SK-N-SH (cell line): ENCODE data around the gene TPO. TPM values are rescaled to one million over a fixed set of nuclear protein-coding genes. Genes with fewer than 3 reads are reported as not detected.

Experiments used
- CTCF ChIA-PET: fragments of 300-600, 350-600 bp; formaldehyde crosslinking; extraction: SDS; loops from one replicate; lab custom pipeline; 2021; lab: Yijun Ruan, JAX
- POLR2A ChIA-PET: fragments of 350-600 bp; sonication (Branson Sonifier 250); formaldehyde crosslinking; extraction: SDS; loops from one replicate; lab custom pipeline; 2020; ENCODE audit warnings: antibody characterized with exemption, inconsistent platforms; lab: Yijun Ruan, JAX
- DNase-seq: peaks from one replicate; pipeline ENCODE4 v3.0.0; 2012
- H2AFZ ChIP-seq: fragments of 200-600 bp; sonication (generic); 2 replicates; pipeline ENCODE4 v1.8.1; 2016; ENCODE audit warnings: antibody characterized with exemption, mild to moderate bottlenecking, low read depth
- H3F3A ChIP-seq: fragments of 200-600 bp; sonication (generic); replicated peaks from 2 replicates; pipeline ENCODE3; 2016; ENCODE audit warnings: antibody characterized with exemption, mild to moderate bottlenecking; ENCODE audit not compliant: insufficient read depth
- H3K27ac ChIP-seq, 2 experiments: fragments of 200-500 bp in 1 of 2; fragments of 200-600 bp in 1 of 2; sonication (Bioruptor generic) in 1 of 2; sonication (generic), shearing (Covaris generic) in 1 of 2; 2 replicates each; pipeline versions ENCODE4 v1.5.1 to v1.6.1; 2014 to 2016; ENCODE audit warnings: low read depth in 2 of 2, inconsistent platforms in 1 of 2, low read length in 1 of 2, mild to moderate bottlenecking in 1 of 2, mixed read lengths in 1 of 2
- H3K27me3 ChIP-seq: fragments of 200-600 bp; sonication (generic), shearing (Covaris generic); 2 replicates; pipeline ENCODE4 v1.6.1; 2016; ENCODE audit warnings: mixed run types; ENCODE audit not compliant: insufficient read depth
- H3K36me3 ChIP-seq, 2 experiments: fragments of 200-500 bp in 1 of 2; fragments of 200-600 bp in 1 of 2; sonication (Bioruptor generic) in 1 of 2; sonication (generic) in 1 of 2; replicated peaks in 1 of 2; 2 replicates each; pipeline versions ENCODE3 to v1.5.1; 2014 to 2016; ENCODE audit warnings: low read length in 1 of 2, mild to moderate bottlenecking in 1 of 2; ENCODE audit not compliant: insufficient read depth in 2 of 2, control insufficient read depth in 1 of 2
- H3K4me1 ChIP-seq, 2 experiments: fragments of 200-500 bp in 1 of 2; fragments of 200-600 bp in 1 of 2; sonication (Bioruptor generic) in 1 of 2; sonication (generic), shearing (Covaris generic) in 1 of 2; 2 replicates each; pipeline versions ENCODE4 v1.5.1 to v1.6.1; 2014 to 2016; ENCODE audit warnings: low read depth in 1 of 2, low read length in 1 of 2, mixed run types in 1 of 2; ENCODE audit not compliant: insufficient read depth in 2 of 2, control insufficient read depth in 1 of 2
- H3K4me2 ChIP-seq: fragments of 200-600 bp; sonication (generic), shearing (Covaris generic); 2 replicates; pipeline ENCODE4 v1.6.1; 2017; ENCODE audit warnings: mixed run types
- H3K4me3 ChIP-seq, 2 experiments: fragments of 200-500 bp in 1 of 2; fragments of 200-600 bp in 1 of 2; sonication (Bioruptor generic) in 1 of 2; sonication (generic), shearing (Covaris generic) in 1 of 2; 2 replicates each; pipeline versions ENCODE4 v1.5.1 to v1.8.1; 2014 to 2016; ENCODE audit warnings: low read depth in 2 of 2, inconsistent platforms in 1 of 2, low read length in 1 of 2, mild to moderate bottlenecking in 1 of 2, mixed read lengths in 1 of 2, moderate library complexity in 1 of 2
- H3K79me2 ChIP-seq: fragments of 200-600 bp; sonication (generic); 2 replicates; pipeline ENCODE4 v1.8.1; 2017; ENCODE audit warnings: mild to moderate bottlenecking; ENCODE audit not compliant: insufficient read depth
- H3K9ac ChIP-seq: fragments of 200-600 bp; sonication (generic); 2 replicates; pipeline ENCODE4 v1.6.1; 2017; ENCODE audit warnings: mixed run types
- H3K9me2 ChIP-seq: fragments of 200-600 bp; sonication (generic); 2 replicates; pipeline ENCODE4 v1.6.1; 2017; ENCODE audit warnings: mixed run types
- H3K9me3 ChIP-seq: fragments of 200-600 bp; sonication (generic); 2 replicates; pipeline ENCODE4 v1.6.1; 2017; ENCODE audit warnings: mixed run types, mild to moderate bottlenecking, moderate library complexity
- H4K20me1 ChIP-seq: fragments of 200-600 bp; sonication (generic); 2 replicates; pipeline ENCODE4 v1.6.1; 2017; ENCODE audit warnings: mild to moderate bottlenecking, mixed run types; ENCODE audit not compliant: insufficient read depth
- CHD2 ChIP-seq: fragments of 150-350 bp; IDR thresholded peaks from 2 replicates; pipeline ENCODE4 v1.6.1; 2018; ENCODE audit warnings: low read length; ENCODE audit not compliant: partially characterized antibody
- CTCF ChIP-seq: fragments of 200-600 bp; sonication (generic); IDR thresholded peaks from 2 replicates; pipeline ENCODE4 v1.6.1; 2017; ENCODE audit warnings: antibody characterized with exemption, mild to moderate bottlenecking, moderate library complexity
- ELF1 ChIP-seq: IDR thresholded peaks from 2 replicates; pipeline ENCODE4 v1.4.0; 2012
- EP300 ChIP-seq, 2 experiments: IDR thresholded peaks; 2 replicates each; pipeline versions ENCODE4 v1.4.0 to v1.6.1; 2012; ENCODE audit warnings: borderline replicate concordance in 1 of 2, low read depth in 1 of 2, low read length in 1 of 2
- FOXM1 ChIP-seq: IDR thresholded peaks from 2 replicates; pipeline ENCODE4 v1.4.0; 2012; ENCODE audit warnings: low read depth, mild to moderate bottlenecking
- MXI1 ChIP-seq: IDR thresholded peaks from 2 replicates; pipeline ENCODE4 v1.6.1; 2012; ENCODE audit warnings: mild to moderate bottlenecking, low read depth, low read length, improper control_type of control experiment
- POLR2AphosphoS5 ChIP-seq: IDR thresholded peaks from 2 replicates; pipeline ENCODE4 v1.6.1; 2012; ENCODE audit warnings: low read depth, low read length
- RAD21 ChIP-seq: IDR thresholded peaks from 2 replicates; pipeline ENCODE4 v1.6.1; 2012; ENCODE audit warnings: mild to moderate bottlenecking, low read length
- REST ChIP-seq: IDR thresholded peaks from 2 replicates; pipeline ENCODE4 v1.6.1; 2012; ENCODE audit warnings: mild to moderate bottlenecking, low read depth, low read length, moderate library complexity
- SIN3A ChIP-seq: IDR thresholded peaks from 2 replicates; pipeline ENCODE4 v1.6.1; 2012; ENCODE audit warnings: low read depth, mild to moderate bottlenecking, low read length, moderate library complexity, borderline replicate concordance
- SMC3 ChIP-seq: IDR thresholded peaks from 2 replicates; pipeline ENCODE4 v1.6.1; 2012; ENCODE audit warnings: low read depth, low read length, improper control_type of control experiment
- TAF1 ChIP-seq: IDR thresholded peaks from 2 replicates; pipeline ENCODE4 v1.6.1; 2012; ENCODE audit warnings: low read depth, mild to moderate bottlenecking, low read length, moderate library complexity, borderline replicate concordance
- TCF12 ChIP-seq: IDR thresholded peaks from 2 replicates; pipeline ENCODE4 v1.4.0; 2012
- YY1 ChIP-seq: IDR thresholded peaks from 2 replicates; pipeline ENCODE4 v1.4.0; 2012; ENCODE audit warnings: low read depth, mild to moderate bottlenecking
- WGBS: methylation state at CpG from one replicate; pipeline ENCODE4 v1.1.6; 2017; ENCODE audit warnings: low lambda C conversion rate; 5-methylcytosine and 5-hydroxymethylcytosine counted together
- polyA plus RNA-seq, 3 experiments: library from polyadenylated mRNA; depleted of rRNA; stranded (reverse); fragments of >200 nt; gene quantifications; 2 replicates each; pipeline ENCODE4 v1.2.3, GENCODE V29; 2012
- TF ChIP-seq, protein P1 (sequence below): fragments of 150-350 bp; IDR thresholded peaks from 2 replicates; pipeline ENCODE4 v1.6.1; 2017; ENCODE audit warnings: antibody characterized with exemption, low read length, low read depth, borderline replicate concordance

Gene TPO
- polyA plus RNA-seq, 1 of the 3 experiments (the other 2 are of a cell fraction) = not detected

- no peaks in the 10 kb centered on the region for H4K20me1 ChIP-seq
- no peak overlapping the region for H3K9ac ChIP-seq
- no peak for DNase-seq
Observed at GRCh38 chr2:1553671-1554295, 140.5 kb downstream of the TPO start.

GRCh38 chr2:1556286-1556685, 143.0 kb downstream of the TPO start:
- Histone ChIP-seq H3K27ac (no peak overlapping the region; a peak in 1 of 4 replicates), H2AFZ (no peak overlapping the region), H3F3A (no peaks in the 10 kb centered on the region), H3K36me3 (no peaks in the 10 kb centered on the region), H3K9me2 (no peaks in the 10 kb centered on the region), H3K4me3 (no peak overlapping the region), H3K9me3 (no peaks in the 10 kb centered on the region), H3K4me1 (peaks cover 5 to 7% of the 10 kb centered on the region in 2 experiments; a peak in 1 of 4 replicates), H3K27me3 (no peaks in the 10 kb centered on the region), H4K20me1 (no peaks in the 10 kb centered on the region), H3K4me2 (0 out of 2 replicates have a peak overlapping the region, but pooled peaks have one; percentile 13), H3K79me2 (no peaks in the 10 kb centered on the region), H3K9ac (no peak overlapping the region)
- DNase-seq = no peak
- ChIA-PET CTCF (interaction anchor here (1.2 to 3.2 kb wide), 2 partner anchors 11 to 195 kb away, joined by 3 to 13 read pairs; no protein-coding TSS in a partner anchor), POLR2A (interaction anchor here (0.6 kb wide), 1 partner anchor 8 kb away, joined by 3 read pairs; no protein-coding TSS in a partner anchor)
- 91% methylated on average over 9 of the region's 9 CpGs for WGBS
- TF ChIP-seq SIN3A = no peak
- TF ChIP-seq TAF1 = no peak
- no peak for TF ChIP-seq SMC3
- TF ChIP-seq EP300 (IDR thresholded peaks at IDR 0.05; ENCODE audit: borderline replicate concordance in 1 of 2, low read depth in 1 of 2, low read length in 1 of 2) = no peak
- TF ChIP-seq, protein P1, sequence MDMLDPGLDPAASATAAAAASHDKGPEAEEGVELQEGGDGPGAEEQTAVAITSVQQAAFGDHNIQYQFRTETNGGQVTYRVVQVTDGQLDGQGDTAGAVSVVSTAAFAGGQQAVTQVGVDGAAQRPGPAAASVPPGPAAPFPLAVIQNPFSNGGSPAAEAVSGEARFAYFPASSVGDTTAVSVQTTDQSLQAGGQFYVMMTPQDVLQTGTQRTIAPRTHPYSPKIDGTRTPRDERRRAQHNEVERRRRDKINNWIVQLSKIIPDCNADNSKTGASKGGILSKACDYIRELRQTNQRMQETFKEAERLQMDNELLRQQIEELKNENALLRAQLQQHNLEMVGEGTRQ = no peak
- no peak for TF ChIP-seq ELF1
- TF ChIP-seq POLR2AphosphoS5 = no peak
- TF ChIP-seq MXI1 = no peak
- TF ChIP-seq FOXM1 = no peak
- no peak for TF ChIP-seq YY1
- no peak for TF ChIP-seq REST
- no peak for TF ChIP-seq CHD2
- TF ChIP-seq TCF12 = no peak

More at GRCh38 chr2:1553671-1554295, 140.5 kb downstream of the TPO start:
- no peaks in the 10 kb centered on the region for H3K9me3 ChIP-seq
- no peaks in the 10 kb centered on the region for H3K36me3 ChIP-seq
- no peaks in the 10 kb centered on the region for H3K9me2 ChIP-seq
- H3K27me3 ChIP-seq = no peaks in the 10 kb centered on the region
- WGBS = 62% methylated on average over 9 of the region's 9 CpGs
- TF ChIP-seq CTCF (peak; percentile 52), TCF12 (no peak), RAD21 (0 out of 2 replicates have a peak, but pooled peaks have one; percentile 6), ELF1 (no peak), SIN3A (no peak), SMC3 (0 out of 2 replicates have a peak, but pooled peaks have one; percentile 20)
- no peaks in the 10 kb centered on the region for H3K79me2 ChIP-seq
- H3K27ac ChIP-seq = no peak overlapping the region
- no peak overlapping the region for H3K4me3 ChIP-seq
- ChIA-PET POLR2A (no interaction called here), CTCF (interaction anchor here (1.0 to 7.6 kb wide), 10 partner anchors 8 to 839 kb away, joined by 3 to 122 read pairs (median 12); partner anchors contain the start of gene SNTG2)
- H3K4me2 ChIP-seq = no peak overlapping the region
- H2AFZ ChIP-seq = peak overlapping the region; percentile 54; the same call in 1 of the 2 replicates
- H3F3A ChIP-seq = no peaks in the 10 kb centered on the region
- peaks cover 7 to 12% of the 10 kb centered on the region in 2 experiments; a peak in 1 of 4 replicates for H3K4me1 ChIP-seq
